ENCODE data around the gene VPS45.
"Not testable (repeated sequence)": the region's sequence is repeated elsewhere in the genome, so short reads cannot be mapped to it uniquely, and the experiment has no call there.

Gene VPS45

GRCh38 chr1:150135400-150135799 is 67.8 kb downstream of the VPS45 start:
- not testable (repeated sequence) for DNase-seq

- no peak for DNase-seq
These were observed 70.5 kb downstream of the VPS45 start for GRCh38 chr1:150138044-150138443.

GRCh38 chr1:150141452-150141851 is 73.9 kb downstream of the VPS45 start:
- no peak for DNase-seq

- DNase-seq, result no peak
These were observed 74.5 kb downstream of the VPS45 start for GRCh38 chr1:150142083-150142482.

- DNase-seq, result no peak
These were observed 77.0 kb downstream of the VPS45 start for GRCh38 chr1:150144606-150145005.

GRCh38 chr1:150146016-150146415 is 78.4 kb downstream of the VPS45 start:
- DNase-seq, result not testable (repeated sequence)

- DNase-seq, result no peak
These were observed 79.4 kb downstream of the VPS45 start for GRCh38 chr1:150146849-150147542.

GRCh38 chr1:150148837-150149270 is 81.3 kb downstream of the VPS45 start:
- DNase-seq, result peak; percentile 7

GRCh38 chr1:150149271-150150132 is 81.9 kb downstream of the VPS45 start, which contains the start of gene PLEKHO1:
Gene PLEKHO1 (plus strand): TSS chr1:150149916. CDS start chr1:150150258, 342 bp downstream.
- DNase-seq, result peak; percentile 53

- no peak for DNase-seq
These were observed 82.8 kb downstream of the VPS45 start for GRCh38 chr1:150150133-150151021.

GRCh38 chr1:150151291-150152181 is 84.0 kb downstream of the VPS45 start:
- no peak for DNase-seq

- DNase-seq, result no peak
These were observed 84.6 kb downstream of the VPS45 start for GRCh38 chr1:150152182-150152536.

- no peak for DNase-seq
These were observed 85.3 kb downstream of the VPS45 start for GRCh38 chr1:150152772-150153456.

- DNase-seq, result no peak
These were observed 86.6 kb downstream of the VPS45 start for GRCh38 chr1:150154143-150154542.

- DNase-seq, result no peak
These were observed 88.0 kb downstream of the VPS45 start for GRCh38 chr1:150155413-150156071.

- DNase-seq, result no peak
These were observed 89.5 kb downstream of the VPS45 start for GRCh38 chr1:150156868-150157603.

GRCh38 chr1:150159550-150159949 is 92.0 kb downstream of the VPS45 start:
- DNase-seq, result no peak

- no peak for DNase-seq
These were observed 93.5 kb downstream of the VPS45 start for GRCh38 chr1:150160964-150161621.

Measured in DMS153 (cell line).